Measurements from ENCODE around the gene PARD3B. TPM values are rescaled to one million over a fixed set of nuclear protein-coding genes. Genes with fewer than 3 reads are reported as not detected.

Gene PARD3B
- total and polyA plus RNA-seq, 8 donors, result 18.5 to 24.6 (median 21.1) TPM

- Histone ChIP-seq H3K27ac (no peak overlapping the region), H3K9me3 (no peaks in the 10 kb centered on the region), H3K4me1 (no peaks in the 10 kb centered on the region), H3K4me3 (no peak overlapping the region), H3K27me3 (no peaks in the 10 kb centered on the region), H3K36me3 (no peaks in the 10 kb centered on the region)
- TF ChIP-seq, protein P1, sequence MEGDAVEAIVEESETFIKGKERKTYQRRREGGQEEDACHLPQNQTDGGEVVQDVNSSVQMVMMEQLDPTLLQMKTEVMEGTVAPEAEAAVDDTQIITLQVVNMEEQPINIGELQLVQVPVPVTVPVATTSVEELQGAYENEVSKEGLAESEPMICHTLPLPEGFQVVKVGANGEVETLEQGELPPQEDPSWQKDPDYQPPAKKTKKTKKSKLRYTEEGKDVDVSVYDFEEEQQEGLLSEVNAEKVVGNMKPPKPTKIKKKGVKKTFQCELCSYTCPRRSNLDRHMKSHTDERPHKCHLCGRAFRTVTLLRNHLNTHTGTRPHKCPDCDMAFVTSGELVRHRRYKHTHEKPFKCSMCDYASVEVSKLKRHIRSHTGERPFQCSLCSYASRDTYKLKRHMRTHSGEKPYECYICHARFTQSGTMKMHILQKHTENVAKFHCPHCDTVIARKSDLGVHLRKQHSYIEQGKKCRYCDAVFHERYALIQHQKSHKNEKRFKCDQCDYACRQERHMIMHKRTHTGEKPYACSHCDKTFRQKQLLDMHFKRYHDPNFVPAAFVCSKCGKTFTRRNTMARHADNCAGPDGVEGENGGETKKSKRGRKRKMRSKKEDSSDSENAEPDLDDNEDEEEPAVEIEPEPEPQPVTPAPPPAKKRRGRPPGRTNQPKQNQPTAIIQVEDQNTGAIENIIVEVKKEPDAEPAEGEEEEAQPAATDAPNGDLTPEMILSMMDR (IDR thresholded peaks at IDR 0.05), result no peak
- ATAC-seq (no peak), DNase-seq (no peak)
- intact Hi-C loops (cut with DNase I), result no loop called here
These were observed 6.3 kb upstream of the PARD3B start for GRCh38 chr2:204539019-204539385.

DNA sequence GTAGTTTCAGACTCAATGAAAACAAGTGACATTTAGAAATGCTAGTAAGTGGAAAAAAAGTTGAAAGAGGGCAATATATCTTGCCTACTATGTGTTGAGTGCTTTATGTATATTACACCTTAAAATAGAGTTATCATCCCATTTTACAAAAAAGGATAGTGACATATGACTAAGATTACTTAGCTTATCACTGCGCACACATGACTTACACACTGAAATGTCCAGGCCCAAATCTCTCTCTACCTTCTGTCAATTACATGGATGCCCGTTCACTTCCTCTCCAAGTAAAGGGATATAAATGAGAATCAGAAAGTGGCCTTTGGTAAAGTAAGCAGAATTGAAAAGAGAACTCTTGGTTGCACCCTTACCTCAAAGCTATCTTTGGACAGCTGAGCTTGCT is 3.6 kb upstream of the PARD3B start:
- intact Hi-C loops (cut with DNase I), result no loop called here
- Histone ChIP-seq H3K27ac (no peak overlapping the region), H3K9me3 (no peaks in the 10 kb centered on the region), H3K4me3 (no peak overlapping the region), H3K36me3 (no peaks in the 10 kb centered on the region), H3K27me3 (peaks cover 0 to 25% of the 10 kb centered on the region in 2 donors), H3K4me1 (peaks cover 0 to 17% of the 10 kb centered on the region in 2 donors)
- no peak for DNase-seq
- TF ChIP-seq, protein P1 (IDR thresholded peaks at IDR 0.05), result no peak
- no peak for ATAC-seq

- no peak for ATAC-seq
- H3K36me3 ChIP-seq, result no peaks in the 10 kb centered on the region
- no peak overlapping the region for H3K4me3 ChIP-seq
- TF ChIP-seq, protein P1 (IDR thresholded peaks at IDR 0.05), result no peak
- peaks cover 0 to 20% of the 10 kb centered on the region in 2 donors for H3K4me1 ChIP-seq
- intact Hi-C loops (cut with DNase I), result no loop called here
- DNase-seq, result no peak
- no peak overlapping the region for H3K27ac ChIP-seq
- H3K27me3 ChIP-seq, result peaks cover 0 to 25% of the 10 kb centered on the region in 2 donors
- H3K9me3 ChIP-seq, result no peaks in the 10 kb centered on the region
These were observed 2.2 kb upstream of the PARD3B start for GRCh38 chr2:204542982-204543608.

DNA sequence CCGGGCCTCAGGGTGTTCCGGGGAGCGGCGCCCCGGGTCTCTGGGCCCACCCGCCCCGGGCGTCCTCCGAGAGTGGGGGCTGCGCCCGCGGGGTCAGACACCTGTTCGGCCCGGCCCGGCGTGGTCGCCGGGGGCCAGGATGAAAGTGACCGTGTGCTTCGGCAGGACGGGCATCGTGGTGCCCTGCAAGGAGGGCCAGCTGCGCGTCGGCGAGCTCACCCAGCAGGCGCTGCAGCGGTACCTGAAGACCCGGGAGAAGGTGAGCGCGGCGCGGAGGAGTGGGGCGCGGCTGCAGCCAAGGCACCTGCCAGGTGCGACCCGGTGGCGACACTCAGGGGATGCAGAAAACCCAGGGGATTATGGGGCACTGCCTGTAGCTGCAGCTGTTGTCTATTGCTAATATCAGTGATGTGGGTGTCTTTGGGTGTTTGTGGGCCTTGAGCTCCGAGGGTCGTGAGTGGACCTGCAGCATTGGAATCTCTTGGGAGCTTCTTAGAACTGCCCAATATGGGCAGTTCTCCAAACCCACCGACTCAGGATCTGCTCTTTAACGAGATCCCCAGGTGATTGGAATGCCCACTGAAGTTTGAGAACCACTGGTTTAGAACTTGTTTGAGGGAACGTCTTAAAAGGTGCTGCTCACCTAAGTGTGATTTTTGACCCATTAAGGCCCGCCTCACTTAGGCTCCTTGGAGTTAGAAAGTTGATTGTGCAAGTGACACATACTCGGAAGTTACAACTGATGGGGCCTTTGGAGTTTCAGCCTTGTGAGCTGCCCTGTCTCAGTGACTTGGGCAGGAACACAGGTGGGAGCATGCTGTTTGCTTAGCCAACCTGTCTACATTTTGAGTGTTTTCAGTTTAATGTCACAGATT is 823 bp downstream of the PARD3B start:
- intact Hi-C loops (cut with DNase I), result no loop called here
- TF ChIP-seq, protein P1 (IDR thresholded peaks at IDR 0.05), result no peak

More for the DNA sequence above, 823 bp downstream of the PARD3B start:
- H3K4me3 ChIP-seq, result peak overlapping the region; percentile 69 to 80
- H3K9me3 ChIP-seq, result no peaks in the 10 kb centered on the region
- DNase-seq (peak in 3 of 4 donors; percentile 43 to 84 (median 44)), ATAC-seq (peak; percentile 63)
- no peaks in the 10 kb centered on the region for H3K36me3 ChIP-seq
- H3K27ac ChIP-seq, result peak overlapping the region; percentile 82
- peaks cover 8 to 20% of the 10 kb centered on the region in 2 donors for H3K4me1 ChIP-seq
- H3K27me3 ChIP-seq, result peaks cover 0 to 25% of the 10 kb centered on the region in 2 donors
